C4-2B (cell line): Measurements from ENCODE around the gene SLC9A9.

Experiments used
- H3K27ac ChIP-seq: fragments of 450-650 bp; 2 replicates; pipeline ENCODE4 v1.5.1; 2017
- ZFX ChIP-seq: fragments of 450-650 bp; IDR thresholded peaks from 2 replicates; pipeline ENCODE4 v1.6.1; 2017
- TF ChIP-seq, protein P1 (sequence below): fragments of 450-650 bp; conservative IDR thresholded peaks from 2 replicates; pipeline ENCODE4 v1.5.1; 2017; ENCODE audit warnings: mild to moderate bottlenecking

Gene SLC9A9

GRCh38 chr3:143600756-143601718, 247.2 kb downstream of the SLC9A9 start:
- TF ChIP-seq, protein P1, sequence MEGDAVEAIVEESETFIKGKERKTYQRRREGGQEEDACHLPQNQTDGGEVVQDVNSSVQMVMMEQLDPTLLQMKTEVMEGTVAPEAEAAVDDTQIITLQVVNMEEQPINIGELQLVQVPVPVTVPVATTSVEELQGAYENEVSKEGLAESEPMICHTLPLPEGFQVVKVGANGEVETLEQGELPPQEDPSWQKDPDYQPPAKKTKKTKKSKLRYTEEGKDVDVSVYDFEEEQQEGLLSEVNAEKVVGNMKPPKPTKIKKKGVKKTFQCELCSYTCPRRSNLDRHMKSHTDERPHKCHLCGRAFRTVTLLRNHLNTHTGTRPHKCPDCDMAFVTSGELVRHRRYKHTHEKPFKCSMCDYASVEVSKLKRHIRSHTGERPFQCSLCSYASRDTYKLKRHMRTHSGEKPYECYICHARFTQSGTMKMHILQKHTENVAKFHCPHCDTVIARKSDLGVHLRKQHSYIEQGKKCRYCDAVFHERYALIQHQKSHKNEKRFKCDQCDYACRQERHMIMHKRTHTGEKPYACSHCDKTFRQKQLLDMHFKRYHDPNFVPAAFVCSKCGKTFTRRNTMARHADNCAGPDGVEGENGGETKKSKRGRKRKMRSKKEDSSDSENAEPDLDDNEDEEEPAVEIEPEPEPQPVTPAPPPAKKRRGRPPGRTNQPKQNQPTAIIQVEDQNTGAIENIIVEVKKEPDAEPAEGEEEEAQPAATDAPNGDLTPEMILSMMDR = no peak
- TF ChIP-seq ZFX = no peak
- H3K27ac ChIP-seq = peak overlapping the region; percentile 69

GRCh38 chr3:143597774-143598652, 250.3 kb downstream of the SLC9A9 start:
- TF ChIP-seq ZFX = no peak
- TF ChIP-seq, protein P1 = no peak
- H3K27ac ChIP-seq = no peak overlapping the region

- no peak for TF ChIP-seq ZFX
- TF ChIP-seq, protein P1 = no peak
- peak overlapping the region; percentile 18 for H3K27ac ChIP-seq
Measured at GRCh38 chr3:143596957-143597642, 251.2 kb downstream of the SLC9A9 start.

DNA sequence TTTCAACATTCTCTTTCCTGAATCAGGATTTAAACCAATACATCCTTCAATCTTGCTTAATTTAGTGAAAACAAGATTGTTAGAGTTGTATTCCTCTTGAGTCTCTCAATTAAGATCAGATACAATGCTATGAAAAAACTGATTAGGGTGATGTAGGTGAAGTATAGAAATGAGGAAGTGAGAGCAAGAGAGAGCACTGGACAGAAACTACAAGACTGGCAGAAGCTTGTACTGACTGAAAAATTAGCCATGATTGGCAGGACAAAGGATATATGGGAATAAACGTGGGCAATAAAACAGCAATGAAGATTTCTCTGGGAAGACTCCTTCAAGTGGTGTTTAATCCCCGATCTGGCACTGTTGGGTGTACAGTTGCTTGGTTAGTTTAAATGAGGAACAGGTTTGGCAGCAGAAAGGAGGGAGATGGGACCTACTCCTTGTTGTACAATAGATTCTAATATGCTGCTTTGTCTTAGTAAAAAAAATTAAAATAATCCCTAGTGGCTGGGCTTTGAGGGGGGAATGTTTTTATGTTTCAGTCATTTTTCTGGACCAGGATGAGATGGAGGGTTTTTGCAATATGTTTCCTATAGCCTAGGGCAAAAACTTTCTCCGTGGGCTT, 252.7 kb downstream of the SLC9A9 start:
- no peak for TF ChIP-seq ZFX
- TF ChIP-seq, protein P1 = no peak
- H3K27ac ChIP-seq = no peak overlapping the region

DNA sequence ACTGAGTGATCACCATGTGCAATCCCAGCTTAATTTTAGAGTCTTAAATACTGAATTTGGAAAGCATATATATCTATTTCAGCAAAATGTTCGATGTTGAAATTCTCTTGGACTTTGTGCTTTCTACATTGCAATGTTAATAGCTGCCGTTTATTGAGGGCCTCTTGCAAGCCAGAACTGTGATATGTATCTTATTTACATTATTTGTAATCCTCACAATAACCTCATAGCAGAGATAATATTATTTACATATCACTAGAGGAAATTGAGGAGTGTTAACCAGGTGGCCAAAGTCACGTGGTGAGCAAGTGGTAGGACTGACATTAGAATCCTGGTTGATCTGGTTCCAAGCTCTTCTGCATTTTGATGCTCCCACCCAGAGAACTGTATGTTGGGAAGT, 254.1 kb downstream of the SLC9A9 start:
- H3K27ac ChIP-seq = peak overlapping the region; percentile 62; the same call in 1 of the 2 replicates
- TF ChIP-seq, protein P1 = no peak
- no peak for TF ChIP-seq ZFX

DNA sequence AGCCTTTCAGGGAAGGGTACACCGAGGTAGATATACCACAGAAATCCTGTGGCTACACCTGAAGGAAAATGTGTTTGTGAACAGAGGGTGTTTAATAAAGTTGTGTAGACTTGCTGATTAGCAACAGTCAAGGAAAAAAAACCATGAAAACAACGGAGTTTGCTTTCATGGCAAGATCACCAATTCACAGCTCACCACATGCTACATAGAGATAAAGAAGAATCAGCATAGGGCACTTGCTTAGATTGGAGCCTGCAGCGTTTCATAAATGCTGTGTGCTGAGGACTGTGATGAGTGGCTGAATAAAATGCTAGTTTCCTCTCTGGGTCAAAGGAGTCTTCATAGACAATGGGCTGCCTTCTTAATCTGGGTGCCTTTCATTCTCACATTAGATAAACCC, 257.6 kb downstream of the SLC9A9 start:
- no peak overlapping the region for H3K27ac ChIP-seq
- TF ChIP-seq, protein P1 = no peak
- no peak for TF ChIP-seq ZFX
